GM18520 (cell line): ENCODE data around the gene ALDH8A1.
"Not testable (repeated sequence)": the region's sequence is repeated elsewhere in the genome, so short reads cannot be mapped to it uniquely, and the experiment has no call there.

ENCODE experiments used
- ATAC-seq: cut with Tn5 transposase; IDR thresholded peaks from one replicate; pipeline ENCODE4 v1.9.1; 2021; ENCODE audit not compliant: unreplicated experiment

ALDH8A1 gene

DNA sequence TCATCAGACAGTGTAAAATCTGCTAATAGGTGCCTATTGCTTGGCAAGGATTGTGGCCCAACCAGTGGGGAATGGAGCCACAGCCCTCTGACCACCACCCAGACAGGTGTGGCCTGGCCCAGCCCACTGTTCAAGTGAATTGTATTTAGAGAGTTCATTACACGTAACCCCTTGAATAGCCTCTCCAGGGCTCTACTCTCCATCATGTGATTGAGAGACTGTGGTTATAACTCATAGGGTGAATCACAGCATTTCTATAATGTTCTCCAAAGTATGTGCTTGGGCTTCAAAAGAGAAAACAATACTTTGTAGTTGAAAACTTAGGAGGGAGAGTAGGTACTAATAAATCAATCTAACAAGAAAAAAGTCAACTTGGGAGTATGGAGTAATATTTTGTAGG is 38.4 kb downstream of the ALDH8A1 start:
- no peak for ATAC-seq

DNA sequence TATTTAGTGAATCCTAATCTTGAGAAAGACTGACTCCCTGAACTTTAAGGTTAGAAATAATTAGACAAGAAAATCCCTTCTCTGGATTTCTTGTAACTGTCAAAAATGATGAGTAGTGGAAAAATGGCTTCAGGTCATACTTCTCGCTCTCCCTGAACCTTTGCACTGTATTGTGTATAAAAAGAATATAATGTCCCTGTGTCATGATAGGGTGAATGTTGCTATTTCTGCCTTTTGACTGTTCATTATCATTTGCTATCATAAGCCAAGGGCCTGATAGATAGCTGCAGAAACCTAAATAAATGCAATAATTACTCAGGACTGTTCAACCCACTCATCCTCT is 39.3 kb downstream of the ALDH8A1 start:
- ATAC-seq: no peak

DNA sequence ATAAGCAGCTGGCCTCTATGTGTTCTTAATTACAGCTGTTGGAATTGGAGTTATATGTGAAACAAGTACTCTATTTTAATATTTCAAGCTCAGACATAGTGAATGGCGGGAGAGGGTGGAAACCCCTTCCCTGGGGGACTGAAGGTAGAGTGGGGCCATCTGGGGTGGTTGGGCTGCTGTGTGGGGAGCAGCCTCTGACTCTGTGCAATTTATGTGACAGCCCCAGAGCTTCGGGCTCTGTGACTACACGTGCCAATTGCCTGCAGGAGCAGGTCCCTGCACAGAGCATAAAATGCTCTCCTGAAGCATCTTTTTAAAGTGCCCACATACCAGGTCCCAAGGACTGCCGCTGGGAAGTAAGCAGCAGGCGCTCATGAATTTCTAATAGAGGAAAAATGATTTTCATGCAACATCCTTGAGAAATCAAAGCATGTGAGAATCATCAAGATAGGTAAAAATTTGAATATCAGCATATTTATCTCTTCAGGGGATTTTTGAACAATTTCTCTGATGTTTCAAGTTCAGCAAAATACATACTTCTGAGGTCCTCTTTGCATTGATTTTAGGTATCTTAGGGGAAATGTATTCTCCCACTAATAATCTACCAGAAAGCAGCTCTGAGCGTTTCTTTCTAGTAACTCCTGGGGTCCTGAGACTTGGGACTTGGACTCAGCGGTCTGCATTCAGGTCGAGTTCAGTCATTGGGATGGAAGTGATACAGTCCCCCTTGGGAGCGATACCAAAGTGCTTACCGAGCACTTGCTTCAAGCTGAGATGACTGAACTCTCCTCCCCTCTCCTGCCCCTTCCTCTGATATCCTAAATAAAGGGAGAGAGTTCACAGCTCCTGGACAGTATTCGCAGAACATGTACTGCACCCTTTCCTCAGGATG is 40.0 kb downstream of the ALDH8A1 start:
- no peak for ATAC-seq

DNA sequence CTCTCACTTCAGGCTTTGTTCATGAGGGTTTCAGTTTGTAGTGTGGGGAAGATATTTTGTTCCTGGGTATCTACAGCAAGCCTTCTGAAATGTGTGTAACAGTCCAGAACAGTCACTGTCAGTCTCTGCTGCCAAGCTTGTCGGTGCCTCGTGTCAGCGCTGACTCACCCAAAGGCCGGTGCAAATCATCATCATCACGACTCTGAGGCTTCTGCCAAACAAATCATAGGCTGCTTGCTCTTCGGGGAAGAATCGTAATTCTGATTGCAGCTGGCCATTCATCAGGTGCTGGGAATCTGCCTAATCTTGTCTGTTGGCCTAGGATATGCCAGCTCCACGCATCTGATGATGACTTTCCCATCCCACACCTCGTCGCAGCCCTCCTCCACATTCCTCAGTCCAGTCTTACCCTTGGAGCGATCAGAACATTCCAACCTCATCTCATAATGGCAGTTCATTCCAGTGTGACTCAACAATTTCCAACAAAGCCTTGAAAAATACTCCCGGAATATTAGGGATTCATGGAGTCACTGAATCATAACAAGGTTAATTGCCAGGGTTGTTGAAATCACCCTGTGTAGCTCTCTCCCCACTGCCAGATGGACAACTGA is 40.9 kb downstream of the ALDH8A1 start:
- ATAC-seq: no peak

DNA sequence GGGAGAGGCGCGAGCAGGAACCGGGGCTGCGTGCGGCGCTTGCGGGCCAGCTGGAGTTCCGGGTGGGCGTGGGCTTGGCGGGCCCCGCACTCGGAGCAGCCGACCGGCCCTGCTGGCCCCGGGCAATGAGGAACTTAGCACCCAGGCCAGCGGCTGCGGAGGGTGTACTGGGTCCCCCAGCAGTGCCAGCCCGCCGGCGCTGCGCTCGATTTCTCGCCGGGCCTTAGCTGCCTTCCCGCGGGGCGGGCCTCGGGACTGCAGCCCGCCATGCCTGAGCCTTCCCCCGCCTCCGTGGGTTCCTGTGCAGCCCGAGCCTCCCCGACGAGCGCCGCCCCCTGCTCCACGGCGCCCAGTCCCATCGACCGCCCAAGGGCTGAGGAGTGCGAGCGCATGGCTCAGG is 45.2 kb downstream of the ALDH8A1 start:
- not testable (repeated sequence) for ATAC-seq

DNA sequence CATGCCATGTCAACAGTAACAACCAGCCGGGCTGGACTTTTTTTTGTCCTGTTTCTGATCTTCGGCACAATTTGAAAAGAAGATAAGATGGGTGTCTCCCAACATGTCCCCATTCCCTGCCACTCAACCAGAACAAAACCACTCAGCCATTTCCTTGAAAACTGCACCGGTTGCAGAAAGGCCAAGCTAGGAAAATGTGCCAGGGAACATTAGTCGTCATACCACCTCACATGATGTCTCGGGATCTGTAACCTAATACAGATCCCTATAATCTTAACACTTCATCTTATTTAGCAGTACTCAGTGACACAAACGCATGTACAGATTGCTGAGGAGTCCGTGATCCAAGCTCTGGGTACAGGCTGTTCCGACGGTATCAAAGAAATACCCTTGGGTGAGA is 46.5 kb downstream of the ALDH8A1 start:
- no peak for ATAC-seq

DNA sequence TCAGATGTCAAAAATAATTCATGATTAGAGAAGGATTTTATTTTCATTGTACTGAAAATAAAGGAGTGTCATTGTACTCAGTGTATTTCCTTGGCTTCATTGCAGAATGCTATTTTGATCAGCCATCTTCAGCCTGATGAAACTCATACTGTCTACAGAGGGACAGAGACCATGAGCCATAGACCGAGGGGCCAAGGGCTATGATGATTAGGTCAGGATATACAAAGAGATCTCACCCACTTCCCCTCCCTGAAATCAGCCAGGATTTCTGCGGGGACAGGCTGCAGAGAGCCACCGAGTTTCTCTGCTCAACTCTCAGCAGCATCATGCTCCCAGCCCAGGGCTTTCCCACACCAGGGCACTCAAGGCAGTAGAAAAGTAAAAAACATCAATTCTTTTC is 47.0 kb downstream of the ALDH8A1 start:
- no peak for ATAC-seq

DNA sequence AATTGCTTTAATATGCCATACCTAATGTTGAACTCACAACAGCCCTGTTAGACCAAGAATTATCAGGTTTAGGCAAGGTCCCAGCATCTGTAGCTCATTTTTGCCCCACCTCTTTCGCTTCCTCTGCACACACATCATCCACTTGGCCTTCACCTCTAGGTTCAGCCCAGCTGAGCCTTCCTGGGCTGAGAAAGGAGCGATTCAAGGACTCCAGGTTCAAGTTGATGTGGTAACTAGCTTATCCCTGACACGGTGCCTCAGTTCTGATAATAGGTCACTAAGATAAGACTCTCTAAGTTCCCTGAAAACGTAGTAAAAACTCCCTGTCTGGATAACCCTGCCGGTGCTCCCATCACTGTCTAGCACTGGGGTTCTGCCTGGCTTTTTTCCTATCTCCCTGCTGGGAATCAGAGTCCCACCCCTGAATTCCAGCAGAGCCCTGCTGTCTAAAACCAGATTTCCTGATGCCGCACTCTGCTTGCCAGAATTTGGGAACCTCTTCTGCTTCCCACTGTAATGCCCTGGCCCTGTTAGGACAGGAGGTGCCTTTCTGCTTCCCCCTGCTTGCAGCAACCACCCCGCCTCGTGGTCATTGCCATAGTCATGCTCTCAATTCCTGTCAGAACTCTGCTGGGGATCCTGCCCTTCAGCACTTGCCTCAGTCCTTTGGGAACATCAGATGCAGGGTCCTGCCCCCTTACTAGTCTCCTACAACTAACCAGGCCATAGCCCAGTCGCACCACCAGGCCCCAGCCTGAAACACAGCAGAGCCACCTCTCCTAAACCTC is 47.6 kb downstream of the ALDH8A1 start:
- no peak for ATAC-seq

DNA sequence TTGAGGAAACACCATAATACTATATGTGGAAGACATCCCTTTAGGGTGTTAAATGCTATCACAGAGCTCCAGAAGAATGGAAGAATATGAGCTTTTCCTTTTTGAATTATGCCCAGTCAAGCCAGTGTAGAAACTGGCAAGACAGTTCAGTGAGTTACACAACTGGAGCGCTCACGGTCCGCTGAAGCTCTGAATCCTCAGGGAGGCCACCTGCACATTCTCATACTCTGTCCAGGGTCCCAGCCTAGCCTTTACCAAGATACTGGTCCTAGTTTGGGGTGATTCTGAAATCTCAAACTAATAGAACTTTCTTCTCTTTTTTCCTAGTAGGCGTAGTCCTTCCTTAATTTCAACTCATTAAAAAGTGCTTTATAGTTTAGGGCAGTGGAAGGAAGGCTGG is 51.3 kb downstream of the ALDH8A1 start:
- ATAC-seq: no peak

DNA sequence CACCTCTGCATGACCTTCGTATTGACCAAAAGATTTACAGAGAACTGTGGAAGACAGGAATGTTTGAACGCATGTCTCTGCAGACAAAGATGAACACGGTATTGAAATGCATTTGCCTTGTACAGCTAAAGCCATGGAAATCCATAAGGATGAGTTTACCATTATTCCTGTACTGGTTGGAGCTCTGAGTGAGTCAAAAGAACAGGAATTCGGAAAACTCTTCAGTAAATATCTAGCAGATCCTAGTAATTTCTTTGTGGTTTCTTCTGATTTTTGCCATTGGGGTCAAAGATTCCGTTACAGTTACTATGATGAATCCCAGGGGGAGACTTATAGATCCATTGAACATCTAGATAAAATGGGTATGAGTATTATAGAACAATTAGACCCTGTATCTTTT is 51.7 kb downstream of the ALDH8A1 start:
- ATAC-seq: not testable (repeated sequence)

DNA sequence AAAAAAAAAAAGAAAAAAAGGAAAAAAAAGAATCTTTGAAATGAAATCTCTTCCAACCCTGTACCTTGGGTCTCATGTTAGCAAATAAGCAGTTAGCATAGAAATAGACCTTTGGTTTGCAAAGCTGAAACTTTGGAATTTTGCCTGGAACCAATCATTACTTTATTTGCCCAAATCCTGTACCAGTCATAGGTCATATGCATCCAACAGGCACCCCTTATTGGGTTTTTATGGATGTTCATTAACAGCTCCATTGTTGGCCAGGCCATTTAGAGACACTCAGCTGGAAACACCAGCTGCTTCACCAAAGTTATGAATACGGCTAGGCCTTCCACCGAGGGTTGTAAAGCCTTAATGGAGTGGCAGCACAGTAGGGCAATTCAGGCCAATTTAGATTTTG is 53.0 kb downstream of the ALDH8A1 start:
- ATAC-seq: no peak

DNA sequence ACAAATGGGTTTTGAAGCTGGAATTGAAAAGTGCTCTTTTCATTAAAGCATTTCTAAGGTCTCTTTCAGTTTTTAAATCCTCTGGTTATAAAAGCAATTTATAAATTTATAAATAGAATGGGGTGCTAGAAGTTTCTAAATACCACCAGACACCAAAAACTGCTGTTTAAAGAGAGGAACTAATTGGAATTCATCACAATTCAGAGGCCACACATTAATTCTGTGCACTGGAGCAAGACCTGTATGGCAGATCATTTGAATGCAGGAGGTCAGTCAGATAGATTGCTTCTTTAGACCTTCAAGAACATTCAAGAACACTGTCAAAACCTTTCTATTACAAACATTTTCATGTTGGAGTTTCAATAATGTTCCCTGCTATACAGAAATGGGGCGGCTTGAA is 55.1 kb downstream of the ALDH8A1 start:
- no peak for ATAC-seq

DNA sequence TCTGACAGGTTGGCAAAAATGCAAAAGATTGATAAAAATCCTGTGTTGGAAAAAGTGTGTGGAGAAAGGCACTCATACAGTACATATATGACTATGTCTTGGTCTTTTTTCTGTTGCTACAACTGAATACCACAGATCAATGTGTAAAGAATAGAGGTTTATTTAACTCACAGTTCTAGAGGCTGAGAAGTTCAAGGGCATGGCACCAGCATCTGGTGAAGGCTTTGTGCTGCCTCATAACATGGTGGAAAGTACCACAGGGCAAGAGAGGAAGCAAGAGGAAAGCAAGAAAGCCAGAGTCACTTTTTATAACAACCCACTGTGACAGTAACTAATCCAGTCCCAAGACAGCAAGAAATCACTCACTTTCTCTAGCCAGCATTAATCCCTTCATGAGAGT is 57.5 kb downstream of the ALDH8A1 start:
- no peak for ATAC-seq

DNA sequence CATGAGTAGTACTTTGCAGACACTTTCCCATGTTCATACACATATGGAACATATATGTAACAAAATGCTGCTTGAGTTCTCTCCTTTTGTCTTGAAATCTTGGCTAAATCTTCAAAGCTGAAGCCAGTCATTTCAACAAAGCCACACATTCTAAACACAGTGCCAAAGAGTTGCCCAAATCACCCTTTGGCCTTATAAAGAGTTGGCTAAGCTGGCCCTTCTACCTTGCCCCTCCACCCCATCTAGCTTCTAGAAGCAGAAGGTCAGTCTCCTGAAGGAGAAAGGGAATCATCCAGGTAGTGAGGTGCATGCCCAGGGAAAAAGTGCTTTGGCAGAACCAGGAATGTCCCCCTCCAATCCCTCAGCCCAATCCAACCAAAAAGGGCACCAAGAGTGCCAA is 58.3 kb downstream of the ALDH8A1 start:
- ATAC-seq: no peak

DNA sequence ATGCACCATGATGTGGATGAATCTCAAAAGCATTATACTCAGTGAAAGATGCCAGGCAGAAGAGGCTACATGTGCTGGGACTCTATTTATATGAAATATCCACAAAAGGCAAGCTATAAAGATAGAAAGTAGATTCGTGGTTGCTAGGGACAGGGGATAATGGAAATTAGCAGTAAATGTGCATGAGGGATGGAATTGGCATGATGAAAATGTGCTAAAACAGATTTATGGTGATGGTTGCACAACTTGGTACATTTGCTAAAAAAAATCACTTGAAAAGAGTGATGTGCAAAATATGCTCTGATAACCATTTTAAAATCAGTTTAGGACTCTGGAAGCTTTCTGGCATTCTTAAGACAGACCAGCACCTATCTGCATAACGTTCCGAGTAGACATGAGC is 61.6 kb downstream of the ALDH8A1 start:
- ATAC-seq: no peak

DNA sequence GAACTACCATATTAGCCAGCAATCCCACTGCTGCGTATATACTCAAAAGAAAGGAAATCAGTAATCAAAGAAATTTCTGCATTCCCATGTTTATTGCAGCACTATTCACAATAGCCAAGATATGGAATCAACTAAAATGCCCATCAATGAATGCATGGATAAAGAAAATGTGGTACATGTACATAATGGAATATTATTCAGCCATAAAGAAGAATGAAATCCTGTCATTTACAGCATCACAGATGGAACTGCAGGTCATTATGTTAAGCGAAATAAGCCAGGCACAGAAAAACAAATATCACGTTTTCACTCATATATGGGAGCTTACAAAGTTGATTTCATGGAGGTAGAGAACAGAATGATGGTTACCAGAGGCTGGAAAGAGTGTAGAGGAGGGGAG is 65.1 kb downstream of the ALDH8A1 start:
- no peak for ATAC-seq

DNA sequence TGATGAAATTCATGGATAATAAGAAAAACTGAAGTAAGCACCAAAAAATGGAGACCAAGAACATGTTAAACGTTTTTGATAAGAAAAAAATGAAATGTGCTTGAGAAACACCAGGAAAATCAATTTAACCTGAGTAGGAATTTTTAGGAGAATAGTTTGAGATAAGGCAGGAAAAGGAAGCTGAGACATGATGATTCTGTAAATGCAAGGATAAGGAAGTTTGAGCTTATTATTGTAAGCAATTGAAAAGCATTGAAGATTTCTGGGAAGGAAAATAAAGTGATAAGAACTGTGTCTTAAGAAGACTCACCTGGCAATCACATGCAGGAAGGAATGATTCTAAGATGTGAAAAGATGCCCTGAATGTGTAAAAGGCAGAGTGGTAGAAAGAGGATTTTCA is 66.6 kb downstream of the ALDH8A1 start:
- ATAC-seq: no peak

DNA sequence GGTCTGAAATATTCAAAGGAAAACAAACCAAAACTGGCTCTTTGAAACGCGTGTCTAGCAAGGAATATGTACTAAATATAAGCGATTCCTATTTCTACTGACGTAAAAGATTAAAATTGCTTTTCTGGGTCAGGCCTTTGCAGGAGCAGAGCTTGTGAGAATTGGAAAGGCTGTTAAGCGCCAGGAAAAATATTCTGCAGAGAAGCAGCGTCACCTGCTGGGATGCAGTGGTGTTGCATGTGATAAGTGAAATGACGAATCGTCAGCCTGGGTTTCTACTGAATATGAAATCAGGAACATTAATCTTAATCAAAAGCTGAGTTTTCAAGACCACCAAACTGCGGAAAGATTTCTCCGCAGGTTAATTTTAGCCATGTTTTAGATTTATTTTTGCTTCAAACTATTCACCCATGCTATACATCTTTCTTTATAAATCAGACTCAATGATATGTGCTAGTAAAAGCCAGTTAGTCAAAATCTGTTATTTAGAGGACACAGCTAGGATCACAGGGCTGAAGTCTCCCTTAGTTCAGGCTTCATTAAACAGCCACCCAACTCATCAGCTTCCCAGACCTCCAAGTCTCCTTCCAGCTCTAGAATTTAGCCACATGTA is 67.4 kb downstream of the ALDH8A1 start:
- peak; percentile 77 for ATAC-seq

DNA sequence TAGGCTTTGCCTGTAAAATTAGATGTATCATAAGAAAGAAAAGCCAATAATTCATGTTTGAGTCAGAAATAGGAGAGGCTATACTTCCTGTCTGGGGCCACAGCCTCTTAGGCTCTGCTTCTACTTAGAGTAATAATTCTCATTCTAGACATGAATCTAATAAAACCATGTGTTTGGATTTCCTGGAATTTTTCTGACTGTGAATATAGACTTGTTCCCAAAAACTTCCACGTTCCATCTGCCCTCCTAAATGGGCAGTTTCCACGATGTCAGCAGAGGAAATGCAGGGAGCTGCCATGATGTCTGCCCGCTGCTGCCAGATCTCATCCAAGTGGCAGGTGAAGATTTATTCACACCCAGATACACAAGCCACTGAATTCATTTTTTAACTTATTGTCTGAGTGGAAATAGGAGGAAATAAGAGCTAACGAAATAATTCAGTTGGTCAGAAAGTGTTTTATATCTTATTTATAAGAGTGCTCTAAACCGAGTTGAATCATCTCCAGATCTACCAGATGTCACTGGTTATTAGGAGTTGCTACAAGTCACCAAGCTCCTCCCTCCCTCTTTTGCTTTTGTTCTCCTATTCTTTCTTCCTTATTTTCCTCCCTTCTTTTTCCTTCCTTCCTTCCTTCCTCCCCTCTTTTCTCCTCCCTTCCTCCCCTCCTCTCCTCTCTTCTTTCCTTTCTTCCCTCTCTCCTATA is 69.3 kb downstream of the ALDH8A1 start:
- ATAC-seq: no peak

DNA sequence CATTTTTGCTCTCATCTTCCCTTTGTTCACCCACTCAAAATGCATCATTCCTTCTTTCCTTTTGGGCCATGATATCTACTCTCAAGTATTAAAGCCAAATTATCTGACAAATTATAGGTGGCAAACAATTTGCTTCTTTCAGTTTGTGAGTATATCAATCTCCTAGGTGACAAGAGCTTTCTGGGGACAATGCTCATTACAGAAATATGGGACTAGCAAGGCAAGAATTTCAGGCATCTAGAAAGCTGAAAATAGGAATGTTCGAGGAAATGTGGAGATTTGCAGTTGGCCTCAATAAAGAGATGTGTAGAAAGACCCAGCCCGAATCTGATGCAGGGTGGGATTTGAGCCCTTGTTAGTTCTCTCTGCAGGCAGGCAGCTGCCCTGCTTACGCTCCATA is 71.8 kb downstream of the ALDH8A1 start:
- ATAC-seq: no peak

DNA sequence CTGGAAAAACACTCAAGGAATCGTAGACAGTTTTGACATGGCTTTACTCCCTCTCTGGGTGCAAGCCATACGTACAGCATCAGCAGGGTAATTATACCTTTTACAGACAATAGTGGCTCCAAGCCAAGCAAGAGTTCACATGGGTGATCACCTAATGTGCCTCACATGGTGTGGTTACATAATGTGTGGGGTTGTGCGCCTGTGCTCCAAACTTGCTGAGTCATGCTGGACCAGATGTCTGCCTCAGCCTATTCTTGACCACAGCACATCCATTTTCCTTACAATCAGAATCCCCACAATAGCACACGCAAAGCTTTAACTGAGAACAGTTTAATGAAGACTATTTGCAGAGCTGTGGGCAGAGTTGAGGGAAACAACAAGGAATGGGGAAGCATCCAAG is 74.5 kb downstream of the ALDH8A1 start:
- no peak for ATAC-seq
